ENCODE data around the gene TRIO.

DNA sequence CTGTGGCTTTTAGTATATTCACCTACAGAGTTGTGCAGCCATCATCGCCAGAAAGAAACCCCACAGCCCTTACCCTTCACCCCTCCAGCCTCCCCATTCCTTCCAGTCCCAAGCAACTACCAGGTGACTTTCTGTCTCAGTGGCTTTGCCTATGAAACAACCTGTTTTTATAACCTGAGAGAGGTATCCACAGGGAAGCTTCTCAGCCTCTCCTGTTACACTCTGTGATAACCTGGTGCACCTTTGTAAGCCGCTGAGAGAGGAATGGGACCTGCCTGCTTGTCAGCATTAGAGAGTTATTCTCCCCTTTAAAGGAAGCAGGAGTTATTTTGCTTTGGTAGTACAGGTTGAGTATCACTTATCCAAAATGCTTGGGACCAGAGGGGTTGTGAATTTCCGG is 93.6 kb downstream of the TRIO start:
- TF ChIP-seq, protein P1, sequence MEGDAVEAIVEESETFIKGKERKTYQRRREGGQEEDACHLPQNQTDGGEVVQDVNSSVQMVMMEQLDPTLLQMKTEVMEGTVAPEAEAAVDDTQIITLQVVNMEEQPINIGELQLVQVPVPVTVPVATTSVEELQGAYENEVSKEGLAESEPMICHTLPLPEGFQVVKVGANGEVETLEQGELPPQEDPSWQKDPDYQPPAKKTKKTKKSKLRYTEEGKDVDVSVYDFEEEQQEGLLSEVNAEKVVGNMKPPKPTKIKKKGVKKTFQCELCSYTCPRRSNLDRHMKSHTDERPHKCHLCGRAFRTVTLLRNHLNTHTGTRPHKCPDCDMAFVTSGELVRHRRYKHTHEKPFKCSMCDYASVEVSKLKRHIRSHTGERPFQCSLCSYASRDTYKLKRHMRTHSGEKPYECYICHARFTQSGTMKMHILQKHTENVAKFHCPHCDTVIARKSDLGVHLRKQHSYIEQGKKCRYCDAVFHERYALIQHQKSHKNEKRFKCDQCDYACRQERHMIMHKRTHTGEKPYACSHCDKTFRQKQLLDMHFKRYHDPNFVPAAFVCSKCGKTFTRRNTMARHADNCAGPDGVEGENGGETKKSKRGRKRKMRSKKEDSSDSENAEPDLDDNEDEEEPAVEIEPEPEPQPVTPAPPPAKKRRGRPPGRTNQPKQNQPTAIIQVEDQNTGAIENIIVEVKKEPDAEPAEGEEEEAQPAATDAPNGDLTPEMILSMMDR (IDR thresholded peaks at IDR 0.05) = no peak
- no peak for TF ChIP-seq POLR2A (IDR thresholded peaks at IDR 0.05)
